LHCN-M2 (cell line): ENCODE data around the gene CCL4. TPM values are rescaled to one million over a fixed set of nuclear protein-coding genes. Genes with fewer than 3 reads are reported as not detected.

Experiments
- DNase-seq: peaks from one replicate; pipeline ENCODE4 v3.0.0-alpha.2; 2012; ENCODE audit warnings: low read depth
- total RNA-seq: library from RNA; depleted of rRNA; stranded (reverse); fragments of >200 nt; gene quantifications from 2 replicates; pipeline ENCODE4 v1.2.3, GENCODE V29; 2014; rRNA removed

CCL4 gene
- total RNA-seq, 1 experiment from 2014 or later = not detected

DNA sequence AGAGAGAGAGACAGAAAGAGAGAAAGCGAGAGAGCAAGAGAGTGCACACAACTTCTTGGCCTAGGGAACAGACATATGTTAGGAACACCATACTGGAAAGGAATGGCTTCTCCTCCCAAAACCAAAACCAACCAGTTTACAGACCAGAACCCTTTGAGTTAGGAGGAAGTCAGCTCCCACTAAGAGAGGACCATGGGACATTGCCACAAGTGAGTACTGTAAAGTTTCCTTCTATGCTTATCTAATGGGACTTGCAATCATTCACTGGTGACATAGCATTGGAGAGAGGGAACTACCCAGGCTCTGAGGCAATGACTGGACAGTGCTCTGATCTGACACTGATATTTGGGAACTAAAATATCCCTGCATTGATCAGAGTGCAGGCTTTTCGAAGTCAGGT lies 40.4 kb downstream of the CCL4 start:
- DNase-seq = no peak

DNA sequence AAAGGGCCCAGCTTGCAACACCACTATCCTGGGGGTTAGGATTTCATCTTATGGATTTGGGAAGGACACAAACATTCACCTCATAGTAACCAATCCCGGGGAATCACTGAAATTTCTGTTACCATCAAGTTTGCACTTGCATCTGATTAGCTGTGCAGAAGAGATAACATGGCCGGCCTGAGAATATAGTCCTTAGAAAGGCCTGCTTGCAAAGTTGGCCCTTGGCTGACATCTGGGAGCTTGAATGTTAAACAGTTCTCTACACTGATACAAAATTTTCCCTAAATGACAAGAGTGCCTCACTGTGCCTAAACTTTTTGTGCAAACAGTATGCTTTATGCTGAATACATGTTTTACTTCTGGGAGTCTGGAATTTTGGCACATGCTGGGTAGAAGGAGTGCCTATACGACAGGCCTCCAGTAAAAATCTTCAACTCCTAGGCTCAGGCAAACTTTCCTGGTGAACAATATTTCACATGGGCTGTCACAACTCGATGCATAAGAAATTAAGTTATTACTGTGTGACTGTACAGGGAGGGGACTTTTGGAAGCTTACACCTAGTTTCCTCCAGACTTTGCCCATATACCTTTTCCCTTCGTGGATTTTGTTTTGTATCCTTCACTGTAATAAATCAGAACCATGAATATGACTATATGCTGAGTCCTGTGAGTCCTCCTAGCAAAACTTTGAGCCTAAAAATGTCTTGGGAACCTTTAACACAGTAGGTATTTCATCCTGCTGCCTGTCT lies 41.5 kb downstream of the CCL4 start:
- no peak for DNase-seq

DNA sequence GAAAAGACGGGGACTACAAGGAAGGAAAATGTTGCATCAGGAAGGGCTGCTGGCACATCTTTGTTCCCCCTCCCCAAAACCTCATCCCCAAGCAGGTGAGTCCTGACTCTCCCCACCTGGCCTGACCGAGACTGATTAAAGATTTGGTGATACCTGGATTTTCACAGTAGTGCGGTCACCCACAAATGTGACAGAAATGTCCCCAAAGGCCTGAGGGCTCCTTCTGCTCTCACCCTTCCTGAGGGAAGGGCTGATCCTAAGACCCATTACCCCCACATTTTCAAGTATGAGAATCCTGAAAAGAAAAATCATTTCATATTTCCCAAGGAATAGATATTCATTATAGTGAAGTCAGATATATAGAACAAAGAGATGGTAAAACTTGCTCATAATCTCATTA lies 44.0 kb downstream of the CCL4 start:
- DNase-seq = no peak

- peak; percentile 36 for DNase-seq
Measured at GRCh38 chr17:36148559-36149295, 45.1 kb downstream of the CCL4 start.

DNA sequence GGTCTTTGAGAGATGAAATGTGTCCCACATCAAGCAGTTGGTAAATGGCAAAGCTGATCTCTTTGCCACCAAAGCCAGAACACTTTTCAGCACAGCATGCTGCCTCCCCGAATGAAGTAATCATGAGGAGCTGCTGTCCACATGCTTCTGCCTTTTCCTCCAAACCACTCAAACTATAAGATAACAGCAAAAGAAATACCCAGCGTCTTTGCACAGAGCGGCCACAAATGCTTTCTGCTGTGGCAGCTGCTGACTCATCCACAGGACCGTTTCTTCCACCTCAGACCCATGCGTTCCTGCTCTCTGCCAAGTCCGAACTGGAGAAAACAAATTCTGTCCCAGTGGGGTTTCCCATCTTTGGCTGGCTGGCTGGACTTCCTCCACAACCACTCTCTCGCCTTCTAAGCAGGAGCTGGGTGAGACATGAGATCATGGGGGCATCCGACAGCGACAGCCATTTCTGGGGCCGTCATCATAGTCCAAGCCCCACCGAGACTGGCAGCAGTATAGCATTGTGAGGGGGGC lies 45.7 kb downstream of the CCL4 start:
- peak; percentile 35 for DNase-seq

DNA sequence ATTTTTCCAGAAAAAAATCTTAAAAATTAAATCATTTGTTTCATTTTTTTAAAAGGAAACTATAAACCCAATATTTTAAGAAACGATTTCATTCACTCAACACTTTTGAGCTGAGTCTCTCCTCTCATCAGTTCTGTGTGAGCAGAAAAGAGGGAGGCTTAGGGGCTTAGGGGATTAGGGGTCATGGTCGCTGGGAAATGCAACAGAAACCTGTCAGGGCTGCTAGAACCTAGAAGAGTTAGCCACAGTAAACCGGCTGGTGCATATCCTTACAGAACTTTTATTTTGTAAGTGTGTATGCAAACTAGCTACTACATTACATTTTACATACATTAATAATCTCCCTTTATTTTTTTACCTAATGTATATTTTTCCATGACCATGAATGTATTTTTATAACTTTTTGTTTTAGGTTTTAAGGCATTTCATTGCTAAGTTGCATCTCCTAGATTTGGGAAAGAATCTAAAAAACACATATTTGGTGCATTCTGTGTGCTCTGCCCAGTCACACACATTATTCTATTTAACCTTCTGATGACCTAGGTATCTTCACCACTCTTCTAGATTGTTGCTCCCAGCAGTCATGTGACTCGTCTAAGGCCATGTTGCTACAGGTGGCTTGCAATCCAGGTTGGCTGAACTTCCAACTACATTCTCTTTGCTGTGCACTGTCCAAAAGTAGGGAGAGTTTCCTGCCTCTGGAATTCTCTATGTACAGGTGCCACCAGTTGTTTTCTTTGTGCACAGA lies 48.4 kb downstream of the CCL4 start:
- no peak for DNase-seq

GRCh38 chr17:36152639-36153120 lies 49.1 kb downstream of the CCL4 start:
- no peak for DNase-seq

DNA sequence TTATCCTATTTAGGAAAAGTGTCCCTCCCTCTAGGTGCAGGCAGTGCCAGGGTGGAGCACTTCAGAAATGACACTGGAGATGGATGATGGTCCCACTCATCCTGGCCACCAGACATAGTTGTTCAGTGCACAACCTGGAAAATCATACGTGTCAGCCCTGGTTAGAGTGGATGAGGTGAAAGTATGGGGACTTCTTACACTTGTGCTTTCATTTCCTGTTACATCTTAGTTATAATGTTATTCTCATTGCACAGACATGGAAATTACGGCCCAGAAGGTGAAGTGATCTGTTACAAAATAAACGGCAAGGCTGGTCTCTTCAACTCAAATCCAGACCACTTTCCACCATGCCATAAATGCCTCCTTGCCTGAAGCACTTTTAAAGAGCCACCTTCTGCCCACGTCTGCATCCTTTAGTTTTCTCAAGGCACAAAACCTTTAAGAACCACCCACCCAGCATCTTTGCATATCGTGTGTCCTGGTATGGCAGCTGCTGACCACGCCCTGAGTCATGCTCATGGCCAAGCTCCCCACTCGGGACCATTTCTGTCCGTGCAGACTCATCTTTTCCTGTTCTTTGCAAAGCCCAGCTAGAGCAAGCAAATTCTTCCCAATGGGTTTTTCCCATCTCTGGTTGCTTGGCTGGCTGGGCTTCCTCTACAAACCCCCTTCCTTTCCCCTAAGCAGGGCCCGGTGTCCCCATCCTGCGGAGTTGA lies 50.4 kb downstream of the CCL4 start:
- no peak for DNase-seq

Other genes with a start within 250 kb of the CCL4 start
- not detected in 2 replicates for gene HEATR9, start 234.9 kb upstream of the CCL4 start, total RNA-seq
- gene CCL5, start 223.5 kb upstream of the CCL4 start, total RNA-seq = 1.1 and 1.9 TPM in 2 replicates
- 0.77 and 1.8 TPM in 2 replicates for gene RDM1, start 173.1 kb upstream of the CCL4 start, total RNA-seq
- not detected in 2 replicates for gene LYZL6, start 160.1 kb upstream of the CCL4 start, total RNA-seq
- not detected in 2 replicates for gene CCL16, start 122.3 kb upstream of the CCL4 start, total RNA-seq
- not detected in 2 replicates for gene CCL14, start 117.1 kb upstream of the CCL4 start, total RNA-seq
- gene CCL15, start 102.3 kb upstream of the CCL4 start, total RNA-seq = not detected in 2 replicates
- gene CCL23, start 85.9 kb upstream of the CCL4 start, total RNA-seq = not detected in 2 replicates
- gene CCL18, start 39.6 kb upstream of the CCL4 start, total RNA-seq = not detected in 2 replicates
- gene CCL3, start 13.7 kb upstream of the CCL4 start, total RNA-seq = not detected in 2 replicates
- 1.4 TPM in 1 of 2 replicates, not detected in the other for gene TBC1D3B, start 72.8 kb downstream of the CCL4 start, total RNA-seq
- gene CCL3L1, start 92.9 kb downstream of the CCL4 start, total RNA-seq = not detected in 2 replicates
- gene CCL4L2, start 107.2 kb downstream of the CCL4 start, total RNA-seq = not detected in 2 replicates
- 0.23 TPM in 1 of 2 replicates, not detected in the other for gene TBC1D3I, start 160.7 kb downstream of the CCL4 start, total RNA-seq
- not detected in 2 replicates for gene TBC1D3G, start 220.1 kb downstream of the CCL4 start, total RNA-seq